SK-N-MC (cell line): ENCODE data around the gene LCOR.

Experiments
- DNase-seq: peaks from one replicate; pipeline ENCODE4 v3.0.0-alpha.2; 2011; ENCODE audit warnings: low read depth, low spot score
- H3K27ac ChIP-seq: fragments of 200-600 bp; sonication (generic); 2 replicates; pipeline ENCODE4 v1.5.1; 2016; ENCODE audit warnings: mixed run types
- H3K36me3 ChIP-seq: fragments of 200-600 bp; sonication (generic); 2 replicates; pipeline ENCODE4 v1.6.1; 2017; ENCODE audit warnings: antibody characterized with exemption, low read length, mixed read lengths; ENCODE audit not compliant: insufficient read depth
- H3K4me3 ChIP-seq: fragments of 200-600 bp; sonication (generic); 2 replicates; pipeline ENCODE4 v1.5.1; 2016
- H3K9ac ChIP-seq: fragments of 200-600 bp; sonication (generic); 2 replicates; pipeline ENCODE4 v1.8.0; 2017; ENCODE audit warnings: mixed run types, mixed read lengths; ENCODE audit not compliant: insufficient read length
- H3K9me3 ChIP-seq: fragments of 200-600 bp; sonication (generic); 2 replicates; pipeline ENCODE4 v1.6.1; 2017; ENCODE audit warnings: low read depth, mild to moderate bottlenecking, antibody characterized with exemption, low read length, moderate library complexity, mixed read lengths
- EZH2 ChIP-seq: fragments of 200-600 bp; sonication (generic); IDR thresholded peaks from one replicate; pipeline ENCODE4 v1.6.1; 2017; ENCODE audit warnings: antibody characterized with exemption
- FOXP2 ChIP-seq: optimal IDR thresholded peaks from 2 replicates; pipeline ENCODE3; 2011; ENCODE audit warnings: mild to moderate bottlenecking, moderate library complexity; ENCODE audit not compliant: insufficient read depth; ENCODE audit errors: extremely low read length, control extremely low read depth
- POLR2AphosphoS5 ChIP-seq: IDR thresholded peaks from 2 replicates; pipeline ENCODE4 v1.6.1; 2012; ENCODE audit warnings: mild to moderate bottlenecking, low read depth, low read length, borderline replicate concordance

The LCOR gene

GRCh38 chr10:96982149-96982930, 150.2 kb downstream of the LCOR start:
- Histone ChIP-seq H3K9ac (no peak overlapping the region), H3K36me3 (no peaks in the 10 kb centered on the region), H3K4me3 (no peak overlapping the region), H3K9me3 (no peaks in the 10 kb centered on the region), H3K27ac (no peak overlapping the region)
- no peak for TF ChIP-seq EZH2
- no peak for TF ChIP-seq FOXP2
- no peak for TF ChIP-seq POLR2AphosphoS5
- DNase-seq = no peak

DNA sequence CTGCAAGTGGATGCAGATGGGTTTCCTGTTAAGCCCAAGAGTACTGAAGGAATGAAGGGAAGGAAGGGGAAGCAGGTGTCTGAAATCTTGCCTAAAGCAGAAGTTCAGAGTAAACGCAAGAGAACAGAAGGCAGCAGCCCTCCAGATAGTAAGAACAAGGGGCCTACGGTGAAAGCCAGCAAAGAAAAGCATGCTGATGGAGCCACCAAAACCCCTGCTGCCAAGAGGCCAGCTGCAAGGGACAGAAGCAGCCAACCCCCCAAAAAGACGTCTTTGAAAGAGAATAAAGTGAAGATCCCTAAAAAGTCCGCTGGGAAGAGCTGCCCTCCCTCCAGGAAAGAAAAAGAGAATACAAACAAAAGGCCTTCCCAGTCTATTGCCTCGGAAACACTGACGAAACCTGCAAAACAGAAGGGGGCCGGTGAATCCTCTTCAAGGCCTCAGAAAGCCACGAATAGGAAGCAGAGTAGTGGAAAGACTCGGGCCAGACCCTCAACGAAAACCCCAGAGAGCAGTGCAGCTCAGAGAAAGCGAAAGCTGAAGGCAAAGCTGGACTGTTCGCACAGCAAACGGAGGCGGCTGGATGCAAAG, 152.5 kb downstream of the LCOR start:
- DNase-seq = no peak
- Histone ChIP-seq H3K9ac (no peak overlapping the region), H3K27ac (no peak overlapping the region), H3K4me3 (no peak overlapping the region), H3K9me3 (no peaks in the 10 kb centered on the region), H3K36me3 (no peaks in the 10 kb centered on the region)
- TF ChIP-seq FOXP2 = no peak
- TF ChIP-seq POLR2AphosphoS5 = no peak
- no peak for TF ChIP-seq EZH2

GRCh38 chr10:96986200-96986856, 154.2 kb downstream of the LCOR start:
- Histone ChIP-seq H3K4me3 (no peak overlapping the region), H3K36me3 (no peaks in the 10 kb centered on the region), H3K9ac (no peak overlapping the region), H3K27ac (no peak overlapping the region), H3K9me3 (no peaks in the 10 kb centered on the region)
- no peak for DNase-seq
- no peak for TF ChIP-seq POLR2AphosphoS5
- no peak for TF ChIP-seq FOXP2
- TF ChIP-seq EZH2 = no peak

GRCh38 chr10:96987141-96987841, 155.2 kb downstream of the LCOR start:
- Histone ChIP-seq H3K4me3 (no peak overlapping the region), H3K9ac (no peak overlapping the region), H3K36me3 (no peaks in the 10 kb centered on the region), H3K27ac (no peak overlapping the region), H3K9me3 (no peaks in the 10 kb centered on the region)
- TF ChIP-seq POLR2AphosphoS5 (no peak), EZH2 (no peak), FOXP2 (no peak)
- DNase-seq = no peak

DNA sequence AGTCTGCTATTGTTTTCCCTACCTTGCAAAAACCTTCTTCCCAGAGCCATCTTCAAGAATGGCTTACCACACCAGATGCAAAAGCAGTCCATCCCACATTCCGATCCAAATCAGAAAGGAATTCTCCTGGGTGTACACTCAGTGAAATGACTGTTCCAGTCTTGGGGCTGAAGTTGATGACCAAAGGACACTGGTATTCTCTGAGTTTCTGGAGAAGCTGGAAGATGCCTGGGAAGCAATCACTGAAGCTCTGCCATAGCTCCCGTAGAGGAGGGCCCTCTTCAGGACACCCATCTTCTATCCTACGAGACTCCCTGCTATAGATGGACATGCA, 155.7 kb downstream of the LCOR start:
- TF ChIP-seq FOXP2 = no peak
- no peak for TF ChIP-seq POLR2AphosphoS5
- no peak for TF ChIP-seq EZH2

GRCh38 chr10:96988426-96988825, 156.3 kb downstream of the LCOR start:
- Histone ChIP-seq H3K27ac (no peak overlapping the region), H3K4me3 (no peak overlapping the region), H3K9me3 (no peaks in the 10 kb centered on the region), H3K9ac (no peak overlapping the region), H3K36me3 (no peaks in the 10 kb centered on the region)
- TF ChIP-seq EZH2 (no peak), POLR2AphosphoS5 (no peak), FOXP2 (no peak)
- no peak for DNase-seq

More for the DNA sequence above, 155.7 kb downstream of the LCOR start:
- H3K4me3 ChIP-seq = no peak overlapping the region
- H3K9me3 ChIP-seq = no peaks in the 10 kb centered on the region
- H3K9ac ChIP-seq = no peak overlapping the region
- no peak for DNase-seq
- H3K36me3 ChIP-seq = no peaks in the 10 kb centered on the region
- H3K27ac ChIP-seq = no peak overlapping the region

DNA sequence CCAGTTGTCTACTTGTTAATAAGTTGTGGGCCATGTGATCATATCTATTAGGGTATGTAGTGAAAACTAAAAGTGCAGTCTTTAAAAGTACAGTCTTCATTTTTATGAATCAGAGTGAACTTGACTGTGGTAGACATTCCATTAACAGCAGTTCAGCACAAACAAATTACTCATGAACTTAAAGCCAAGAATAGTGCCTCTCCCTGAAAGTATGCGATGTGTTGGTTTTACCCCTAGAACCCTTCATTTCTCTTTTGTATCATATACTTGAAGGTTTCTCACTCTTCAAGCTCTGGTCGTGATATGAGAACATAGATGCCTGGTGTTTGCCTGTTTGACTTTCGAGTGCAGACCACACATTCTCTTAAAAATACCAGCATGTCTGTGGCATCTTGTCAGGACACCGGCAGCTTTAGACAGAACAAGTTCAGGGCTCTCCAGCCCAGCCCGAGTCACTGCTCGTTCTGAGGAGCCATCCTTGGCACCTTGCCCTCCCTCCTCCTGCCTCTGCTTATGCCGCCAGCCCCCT, 159.3 kb downstream of the LCOR start:
- Histone ChIP-seq H3K9ac (no peak overlapping the region), H3K4me3 (no peak overlapping the region), H3K36me3 (no peaks in the 10 kb centered on the region), H3K9me3 (no peaks in the 10 kb centered on the region), H3K27ac (no peak overlapping the region)
- no peak for TF ChIP-seq POLR2AphosphoS5
- DNase-seq = no peak

- Histone ChIP-seq H3K4me3 (no peak overlapping the region), H3K36me3 (no peaks in the 10 kb centered on the region), H3K27ac (no peak overlapping the region), H3K9ac (no peak overlapping the region), H3K9me3 (no peaks in the 10 kb centered on the region)
- DNase-seq = no peak
- no peak for TF ChIP-seq EZH2
- TF ChIP-seq POLR2AphosphoS5 = no peak
- TF ChIP-seq FOXP2 = no peak
These were observed 160.6 kb downstream of the LCOR start for GRCh38 chr10:96992721-96993120.
